GM12891 (cell line): Measurements from ENCODE around the gene CCDC88B.
"Not testable (repeated sequence)": the region's sequence is repeated elsewhere in the genome, so short reads cannot be mapped to it uniquely, and the experiment has no call there.

Experiments used
- DNase-seq: peaks from one replicate; pipeline ENCODE4 v3.0.0; 2011; ENCODE audit warnings: low spot score; ENCODE audit not compliant: insufficient read length
- FAIRE-seq: peaks from 2 replicates; lab custom pipeline; 2011; peaks lifted over from hg19 to GRCh38; lab: Jason Lieb, UNC
- PAX5 ChIP-seq: IDR thresholded peaks from 2 replicates; pipeline ENCODE4 v1.6.1; 2011; ENCODE audit warnings: low read length, moderate library complexity, mild to moderate bottlenecking; ENCODE audit not compliant: insufficient read depth, severe bottlenecking
- POLR2A ChIP-seq: IDR thresholded peaks from 2 replicates; pipeline ENCODE4 v1.6.1; 2011; ENCODE audit warnings: low read depth, low read length, control low read depth
- POLR2AphosphoS5 ChIP-seq: IDR thresholded peaks from 2 replicates; pipeline ENCODE4 v1.6.1; 2011; ENCODE audit warnings: low read depth, low read length, control low read depth
- POU2F2 ChIP-seq: IDR thresholded peaks from 2 replicates; pipeline ENCODE4 v1.6.1; 2011; ENCODE audit warnings: low read depth, mild to moderate bottlenecking, control low read depth, low read length, moderate library complexity
- SPI1 ChIP-seq: IDR thresholded peaks from 2 replicates; pipeline ENCODE4 v1.6.1; 2011; ENCODE audit warnings: low read depth, low read length, control low read depth
- TAF1 ChIP-seq: IDR thresholded peaks from 2 replicates; pipeline ENCODE4 v1.6.1; 2011; ENCODE audit warnings: low read depth, low read length, control low read depth

CCDC88B gene

GRCh38 chr11:64314805-64315561, 25.0 kb upstream of the CCDC88B start:
- no peak for FAIRE-seq
- TF ChIP-seq SPI1 (no peak), POLR2AphosphoS5 (no peak), POU2F2 (no peak), TAF1 (no peak)
- no peak for DNase-seq

GRCh38 chr11:64315667-64316526, 24.1 kb upstream of the CCDC88B start:
- DNase-seq, FAIRE-seq: not testable (repeated sequence)

- FAIRE-seq (no peak), DNase-seq (no peak)
- TF ChIP-seq PAX5 (no peak), POLR2A (no peak), POLR2AphosphoS5 (no peak; the same call in 1 of the 2 replicates), POU2F2 (no peak), TAF1 (no peak), SPI1 (no peak)
These were observed 23.2 kb upstream of the CCDC88B start for GRCh38 chr11:64316672-64317324.

- TF ChIP-seq POU2F2 (peak; percentile 98; the same call in 1 of the 2 replicates), TAF1 (peak; percentile 94), SPI1 (peak; percentile 43; the same call in 1 of the 2 replicates), PAX5 (no peak), POLR2AphosphoS5 (peak; percentile 95), POLR2A (peak; percentile 95)
- DNase-seq (peak; percentile 93), FAIRE-seq (no peak)
These were observed 22.6 kb upstream of the CCDC88B start, which contains the start of gene TRMT112 for GRCh38 chr11:64317325-64317960. TRMT112 (minus strand) TSS chr11:64317559; CDS start chr11:64317526, 33 bp downstream.

DNA sequence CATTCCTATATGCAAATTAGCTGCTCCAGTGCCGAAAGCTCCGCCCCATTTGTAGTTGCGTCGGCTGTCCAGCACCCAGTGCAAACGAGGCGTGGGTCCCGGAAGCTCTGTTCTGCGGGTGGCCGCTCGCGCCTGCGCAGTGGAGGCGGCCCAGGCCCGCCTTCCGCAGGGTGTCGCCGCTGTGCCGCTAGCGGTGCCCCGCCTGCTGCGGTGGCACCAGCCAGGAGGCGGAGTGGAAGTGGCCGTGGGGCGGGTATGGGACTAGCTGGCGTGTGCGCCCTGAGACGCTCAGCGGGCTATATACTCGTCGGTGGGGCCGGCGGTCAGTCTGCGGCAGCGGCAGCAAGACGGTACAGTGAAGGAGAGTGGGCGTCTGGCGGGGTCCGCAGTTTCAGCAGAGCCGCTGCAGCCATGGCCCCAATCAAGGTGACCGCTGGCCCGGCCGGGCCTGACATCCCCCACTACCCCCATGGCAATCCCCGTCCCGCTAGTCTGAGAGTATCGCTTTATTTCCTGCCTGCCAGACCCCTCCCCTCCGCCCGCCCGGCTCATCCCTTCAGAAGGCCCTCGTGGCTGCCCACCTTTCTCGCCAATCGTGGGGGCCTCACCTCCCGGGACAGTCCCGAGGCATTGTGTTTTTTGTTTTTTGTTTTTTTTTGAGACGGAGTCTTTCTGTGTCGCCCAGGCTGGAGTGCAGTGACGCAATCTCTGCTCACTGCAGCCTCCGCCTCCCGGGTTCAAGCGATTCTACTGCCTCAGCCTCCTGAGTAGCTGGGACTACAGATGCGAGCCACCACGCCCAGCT, 21.8 kb upstream of the CCDC88B start, which contains the start of gene PRDX5:
Gene PRDX5 (plus strand): TSS at position 161 of the 805 bp plus-strand sequence. CDS start 95 bp downstream, at position 256.
- FAIRE-seq, result peak; percentile 100
- DNase-seq, result peak; percentile 98
- no peak for TF ChIP-seq POLR2AphosphoS5
- no peak; the same call in 1 of the 2 replicates for TF ChIP-seq POU2F2
- peak; percentile 40; the same call in 1 of the 2 replicates for TF ChIP-seq POLR2A
- TF ChIP-seq PAX5, result peak; percentile 31
- TF ChIP-seq TAF1, result 0 out of 2 replicates have a peak, but pooled peaks have one; percentile 50

GRCh38 chr11:64318766-64319761, 20.9 kb upstream of the CCDC88B start:
- DNase-seq (no peak), FAIRE-seq (no peak)
- TF ChIP-seq POLR2A (no peak), TAF1 (no peak), PAX5 (no peak), SPI1 (no peak), POU2F2 (no peak)

GRCh38 chr11:64320556-64320955, 19.4 kb upstream of the CCDC88B start:
- FAIRE-seq, result no peak
- no peak for DNase-seq
- TF ChIP-seq TAF1 (no peak), POLR2A (no peak), PAX5 (no peak), POLR2AphosphoS5 (no peak), SPI1 (no peak), POU2F2 (no peak)
